PFSK-1 (cell line): Measurements from ENCODE around the gene ADCY1.

Experiments used
- POLR2AphosphoS5 ChIP-seq: IDR thresholded peaks from 2 replicates; pipeline ENCODE4 v1.6.1; 2012; ENCODE audit warnings: low read depth, mild to moderate bottlenecking, control low read depth, low read length, moderate library complexity
- TAF1 ChIP-seq: IDR thresholded peaks from 2 replicates; pipeline ENCODE4 v1.6.1; 2012; ENCODE audit warnings: low read length, control low read depth, borderline replicate concordance; ENCODE audit not compliant: insufficient read depth

- no peak for TF ChIP-seq TAF1
- TF ChIP-seq POLR2AphosphoS5: no peak
Observed at GRCh38 chr7:45691155-45691656, 117.0 kb downstream of the ADCY1 start.
